CD1c-positive myeloid dendritic cell (primary cell): ENCODE data around the gene SPATA17.
"Not testable (repeated sequence)": the region's sequence is repeated elsewhere in the genome, so short reads cannot be mapped to it uniquely, and the experiment has no call there.

Source experiments
- DNase-seq: peaks from one replicate; pipeline ENCODE4 v3.0.0-alpha.2; 2016; ENCODE audit errors: extremely low spot score

Gene SPATA17

GRCh38 chr1:217674028-217674729 lies 43.0 kb downstream of the SPATA17 start:
- peak; percentile 31 for DNase-seq

GRCh38 chr1:217681806-217682205 lies 50.7 kb downstream of the SPATA17 start:
- DNase-seq, result no peak

- DNase-seq, result no peak
These were observed 56.4 kb downstream of the SPATA17 start for GRCh38 chr1:217687511-217687910.

GRCh38 chr1:217696140-217696539 lies 65.0 kb downstream of the SPATA17 start:
- DNase-seq, result not testable (repeated sequence)

- no peak for DNase-seq
These were observed 72.2 kb downstream of the SPATA17 start for GRCh38 chr1:217703326-217703725.

- DNase-seq, result no peak
These were observed 81.9 kb downstream of the SPATA17 start for GRCh38 chr1:217712925-217713597.

- no peak for DNase-seq
These were observed 84.5 kb downstream of the SPATA17 start for GRCh38 chr1:217715681-217716080.

- no peak for DNase-seq
These were observed 86.8 kb downstream of the SPATA17 start for GRCh38 chr1:217717959-217718358.

GRCh38 chr1:217718873-217719272 lies 87.7 kb downstream of the SPATA17 start:
- DNase-seq, result no peak

GRCh38 chr1:217721692-217722091 lies 90.5 kb downstream of the SPATA17 start:
- no peak for DNase-seq

- DNase-seq, result no peak
These were observed 103.8 kb downstream of the SPATA17 start for GRCh38 chr1:217734973-217735372.

GRCh38 chr1:217747156-217747769 lies 116.1 kb downstream of the SPATA17 start:
- peak; percentile 32 for DNase-seq

GRCh38 chr1:217769768-217770167 lies 138.6 kb downstream of the SPATA17 start:
- no peak for DNase-seq

GRCh38 chr1:217770918-217771317 lies 139.8 kb downstream of the SPATA17 start:
- DNase-seq, result no peak

- no peak for DNase-seq
These were observed 145.5 kb downstream of the SPATA17 start for GRCh38 chr1:217776693-217777092.

GRCh38 chr1:217781056-217781455 lies 149.9 kb downstream of the SPATA17 start:
- DNase-seq, result no peak

- DNase-seq, result no peak
These were observed 159.9 kb downstream of the SPATA17 start for GRCh38 chr1:217791091-217791490.

GRCh38 chr1:217805792-217806191 lies 174.6 kb downstream of the SPATA17 start:
- DNase-seq, result no peak

GRCh38 chr1:217812175-217812574 lies 181.0 kb downstream of the SPATA17 start:
- no peak for DNase-seq

GRCh38 chr1:217813031-217813430 lies 181.9 kb downstream of the SPATA17 start:
- no peak for DNase-seq

GRCh38 chr1:217837691-217838090 lies 206.5 kb downstream of the SPATA17 start:
- DNase-seq, result no peak

- no peak for DNase-seq
These were observed 208.0 kb downstream of the SPATA17 start for GRCh38 chr1:217839161-217839560.

GRCh38 chr1:217846733-217847132 lies 215.6 kb downstream of the SPATA17 start:
- DNase-seq, result no peak
